ENCODE measurements around the gene GPR179. TPM values are rescaled to one million over a fixed set of nuclear protein-coding genes. Genes with fewer than 3 reads are reported as not detected.

GPR179 gene
- total RNA-seq, 2 experiments from 2014 or later, result 0.32 to 1.1 TPM

DNA sequence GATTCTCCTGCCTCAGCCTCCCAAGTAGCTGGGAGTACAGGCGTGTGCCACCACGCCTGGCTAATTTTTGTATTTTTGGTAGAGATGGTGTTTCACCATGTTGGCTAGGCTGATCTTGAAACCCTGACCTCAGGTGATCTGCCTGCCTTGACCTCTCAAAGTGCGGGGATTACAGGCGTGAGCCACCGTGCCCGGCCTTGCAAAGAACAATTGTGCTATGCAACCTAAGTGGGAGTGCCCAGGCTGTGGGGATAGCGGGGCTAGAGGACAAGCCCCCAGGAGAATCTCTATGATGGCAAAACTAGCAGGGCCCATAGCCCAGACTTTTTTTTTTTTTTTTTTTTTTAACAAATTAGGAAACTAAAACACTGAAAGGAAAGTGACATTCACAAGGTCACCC is 2.0 kb upstream of the GPR179 start:
- H3K9me2 ChIP-seq (ENCODE audit: insufficient read depth, low read length), result no peaks in the 10 kb centered on the region
- no peaks in the 10 kb centered on the region for H3K36me3 ChIP-seq (ENCODE audit: insufficient read depth, low read length)
- intact Hi-C loops (cut with micrococcal nuclease; ENCODE audit: unreplicated experiment), result no loop called here
- H3K4me3 ChIP-seq (ENCODE audit: low read depth, low read length, poor library complexity, severe bottlenecking), result no peak overlapping the region
- H4K20me1 ChIP-seq (ENCODE audit: insufficient read depth, low read length), result no peaks in the 10 kb centered on the region
- BruUV-seq (replicated peaks), result no TSS peak
- no peak for DNase-seq (ENCODE audit: low spot score)
- POLR2A ChIA-PET, result no interaction called here
- no peaks in the 10 kb centered on the region for H3K79me2 ChIP-seq (ENCODE audit: insufficient read depth, low read depth, low read length)
- no peak for TF ChIP-seq EZH2phosphoT487 (IDR thresholded peaks at IDR 0.05; ENCODE audit: borderline replicate concordance, low read depth, low read length)
- TF ChIP-seq, protein P1, sequence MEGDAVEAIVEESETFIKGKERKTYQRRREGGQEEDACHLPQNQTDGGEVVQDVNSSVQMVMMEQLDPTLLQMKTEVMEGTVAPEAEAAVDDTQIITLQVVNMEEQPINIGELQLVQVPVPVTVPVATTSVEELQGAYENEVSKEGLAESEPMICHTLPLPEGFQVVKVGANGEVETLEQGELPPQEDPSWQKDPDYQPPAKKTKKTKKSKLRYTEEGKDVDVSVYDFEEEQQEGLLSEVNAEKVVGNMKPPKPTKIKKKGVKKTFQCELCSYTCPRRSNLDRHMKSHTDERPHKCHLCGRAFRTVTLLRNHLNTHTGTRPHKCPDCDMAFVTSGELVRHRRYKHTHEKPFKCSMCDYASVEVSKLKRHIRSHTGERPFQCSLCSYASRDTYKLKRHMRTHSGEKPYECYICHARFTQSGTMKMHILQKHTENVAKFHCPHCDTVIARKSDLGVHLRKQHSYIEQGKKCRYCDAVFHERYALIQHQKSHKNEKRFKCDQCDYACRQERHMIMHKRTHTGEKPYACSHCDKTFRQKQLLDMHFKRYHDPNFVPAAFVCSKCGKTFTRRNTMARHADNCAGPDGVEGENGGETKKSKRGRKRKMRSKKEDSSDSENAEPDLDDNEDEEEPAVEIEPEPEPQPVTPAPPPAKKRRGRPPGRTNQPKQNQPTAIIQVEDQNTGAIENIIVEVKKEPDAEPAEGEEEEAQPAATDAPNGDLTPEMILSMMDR (conservative IDR thresholded peaks at IDR 0.05; ENCODE audit: low read length), result no peak
- CTCF ChIA-PET (ENCODE audit: unreplicated experiment), result no interaction called here
- H3K4me2 ChIP-seq (ENCODE audit: low read length), result no peak overlapping the region
- no peak overlapping the region for H3K27ac ChIP-seq (ENCODE audit: low read depth, low read length, poor library complexity, severe bottlenecking)
- H2AFZ ChIP-seq (ENCODE audit: low read length), result no peak overlapping the region
- H3K4me1 ChIP-seq (ENCODE audit: insufficient read depth, low read length, poor library complexity, severe bottlenecking), result peaks cover 19% of the 10 kb centered on the region
- H3K9me3 ChIP-seq (ENCODE audit: low read length), result no peaks in the 10 kb centered on the region

DNA sequence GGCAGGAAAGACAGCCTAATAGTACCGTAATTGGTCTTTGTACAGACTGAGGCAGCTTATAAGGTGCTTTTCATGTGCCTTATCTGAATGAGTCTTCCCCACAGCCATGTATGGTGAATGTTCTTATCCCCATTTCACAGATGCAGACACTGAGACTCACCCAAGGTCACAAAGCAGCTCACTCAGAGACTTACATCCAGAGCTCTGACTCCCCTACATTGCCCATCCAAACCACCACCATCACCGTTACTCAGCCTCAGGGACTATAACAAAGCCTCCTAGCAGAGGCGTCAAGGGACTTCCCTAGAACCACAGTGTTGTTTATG is 627 bp upstream of the GPR179 start:
- Histone ChIP-seq H3K79me2 (ENCODE audit: insufficient read depth, low read depth, low read length) (no peaks in the 10 kb centered on the region), H2AFZ (ENCODE audit: low read length) (no peak overlapping the region), H3K4me2 (ENCODE audit: low read length) (no peak overlapping the region), H3K36me3 (ENCODE audit: insufficient read depth, low read length) (no peaks in the 10 kb centered on the region), H3K9me3 (ENCODE audit: low read length) (no peaks in the 10 kb centered on the region), H3K9me2 (ENCODE audit: insufficient read depth, low read length) (no peaks in the 10 kb centered on the region), H3K4me3 (ENCODE audit: low read depth, low read length, poor library complexity, severe bottlenecking) (no peak overlapping the region), H4K20me1 (ENCODE audit: insufficient read depth, low read length) (no peaks in the 10 kb centered on the region), H3K4me1 (ENCODE audit: insufficient read depth, low read length, poor library complexity, severe bottlenecking) (peaks cover 6% of the 10 kb centered on the region), H3K27ac (ENCODE audit: low read depth, low read length, poor library complexity, severe bottlenecking) (no peak overlapping the region)
- ChIA-PET CTCF (ENCODE audit: unreplicated experiment) (interaction anchor here (1.4 kb wide), 1 partner anchor 11 kb away, joined by 4 read pairs; no protein-coding TSS in a partner anchor), POLR2A (no interaction called here)
- TF ChIP-seq, protein P1 (conservative IDR thresholded peaks at IDR 0.05; ENCODE audit: low read length), result no peak
- TF ChIP-seq EZH2phosphoT487 (IDR thresholded peaks at IDR 0.05; ENCODE audit: borderline replicate concordance, low read depth, low read length), result no peak
- DNase-seq (ENCODE audit: low spot score), result no peak
- BruUV-seq (replicated peaks), result no TSS peak
- intact Hi-C loops (cut with micrococcal nuclease; ENCODE audit: unreplicated experiment), result no loop called here

DNA sequence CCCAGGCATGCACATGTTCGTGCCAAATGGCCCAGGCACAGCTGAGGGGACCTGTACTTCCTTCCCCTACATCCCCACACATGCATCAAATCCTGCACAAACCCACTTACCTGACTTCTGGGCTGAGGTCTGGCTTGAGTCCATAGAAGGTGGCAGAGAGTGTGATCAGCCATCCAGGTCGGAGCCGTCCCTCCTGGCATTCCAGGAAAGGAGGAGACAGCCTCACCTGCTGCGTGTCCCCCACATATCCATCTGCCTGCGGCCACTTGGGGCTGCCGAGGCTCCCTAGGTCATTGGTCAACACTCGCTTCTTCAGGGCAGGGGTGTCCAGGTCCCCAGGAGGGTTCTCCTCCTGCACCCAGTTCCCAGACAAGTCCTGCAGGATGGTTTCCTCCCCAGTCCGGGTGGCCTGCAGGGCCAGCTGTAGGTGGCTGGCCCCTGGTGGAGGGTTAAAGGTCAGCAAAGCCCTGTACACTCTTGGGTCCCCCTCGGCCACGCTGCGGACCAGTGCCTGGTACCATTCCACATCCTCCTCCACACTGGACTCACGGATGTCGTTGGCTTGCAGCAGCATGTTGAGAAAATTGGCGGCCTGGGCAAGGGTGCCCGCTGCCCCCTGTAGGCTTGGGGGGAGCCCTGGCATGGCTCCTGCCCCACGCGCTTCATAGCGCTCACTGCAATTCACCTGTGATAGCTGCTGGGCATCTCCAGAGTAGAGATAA is 709 bp downstream of the GPR179 start:
- no peaks in the 10 kb centered on the region for H4K20me1 ChIP-seq (ENCODE audit: insufficient read depth, low read length)
- no peak overlapping the region for H3K27ac ChIP-seq (ENCODE audit: low read depth, low read length, poor library complexity, severe bottlenecking)
- H2AFZ ChIP-seq (ENCODE audit: low read length), result no peak overlapping the region
- no TSS peak for BruUV-seq (replicated peaks)
- no peaks in the 10 kb centered on the region for H3K9me2 ChIP-seq (ENCODE audit: insufficient read depth, low read length)
- H3K4me2 ChIP-seq (ENCODE audit: low read length), result no peak overlapping the region
- CTCF ChIA-PET (ENCODE audit: unreplicated experiment), result no interaction called here
- H3K79me2 ChIP-seq (ENCODE audit: insufficient read depth, low read depth, low read length), result no peaks in the 10 kb centered on the region
- intact Hi-C loops (cut with micrococcal nuclease; ENCODE audit: unreplicated experiment), result no loop called here
- no peaks in the 10 kb centered on the region for H3K36me3 ChIP-seq (ENCODE audit: insufficient read depth, low read length)
- POLR2A ChIA-PET, result no interaction called here
- TF ChIP-seq, protein P1 (conservative IDR thresholded peaks at IDR 0.05; ENCODE audit: low read length), result no peak
- no peak for TF ChIP-seq EZH2phosphoT487 (IDR thresholded peaks at IDR 0.05; ENCODE audit: borderline replicate concordance, low read depth, low read length)
- H3K4me1 ChIP-seq (ENCODE audit: insufficient read depth, low read length, poor library complexity, severe bottlenecking), result peaks cover 5% of the 10 kb centered on the region
- no peak for DNase-seq (ENCODE audit: low spot score)
- H3K4me3 ChIP-seq (ENCODE audit: low read depth, low read length, poor library complexity, severe bottlenecking), result no peak overlapping the region
- no peaks in the 10 kb centered on the region for H3K9me3 ChIP-seq (ENCODE audit: low read length)

Measured in OCI-LY7 (cell line).